Tibial nerve (tissue), 4 donors: Measurements from ENCODE around the gene CDC42EP5. TPM values are rescaled to one million over a fixed set of nuclear protein-coding genes. Genes with fewer than 3 reads are reported as not detected.

Experiments
- DNase-seq, 2 donors: peaks; one replicate each; pipeline ENCODE4 v3.0.0-alpha.2; 2019; ENCODE audit warnings: low spot score in 2 of 2
- H3K27ac ChIP-seq, 4 donors: fragments of 200-600 bp; sonication (generic) in 3 of 4; one replicate each; pipeline ENCODE4 v1.5.1; 2017 to 2019; ENCODE audit warnings: mild to moderate bottlenecking in 1 of 4
- H3K27me3 ChIP-seq, 2 donors: fragments of 200-600 bp; sonication (generic) in 1 of 2; one replicate each; pipeline versions ENCODE4 v1.5.1 to v1.6.0; 2017 to 2019
- H3K36me3 ChIP-seq, 3 donors: fragments of 200-600 bp; sonication (generic); one replicate each; pipeline ENCODE4 v1.5.1; 2018 to 2019
- H3K4me1 ChIP-seq, 4 donors: fragments of 200-600 bp; sonication (generic) in 3 of 4; one replicate each; pipeline ENCODE4 v1.5.1; 2017 to 2019
- H3K4me3 ChIP-seq, 4 donors: fragments of 200-600 bp; sonication (generic) in 3 of 4; one replicate each; pipeline ENCODE4 v1.5.1; 2017 to 2019; ENCODE audit warnings: mild to moderate bottlenecking in 1 of 4, moderate library complexity in 1 of 4
- H3K9me3 ChIP-seq, 4 donors: fragments of 200-600 bp; sonication (generic) in 3 of 4; one replicate each; pipeline ENCODE4 v1.5.1; 2017 to 2019
- CTCF ChIP-seq, 5 experiments: fragments of 200-600 bp in 3 of 5; fragments of 450-650 bp in 2 of 5; sonication (generic) in 3 of 5; IDR thresholded peaks; one replicate each; pipeline ENCODE4 v1.5.1; 2016 to 2019; ENCODE audit warnings: antibody characterized with exemption in 5 of 5, mild to moderate bottlenecking in 3 of 5, moderate library complexity in 2 of 5
- EP300 ChIP-seq, 2 donors: sonication (generic); formaldehyde crosslinking; IDR thresholded peaks; one replicate each; pipeline ENCODE4 v1.6.1; 2017; ENCODE audit warnings: antibody characterized with exemption in 2 of 2, mild to moderate bottlenecking in 1 of 2
- POLR2A ChIP-seq, 2 donors: fragments of 450-650 bp; IDR thresholded peaks; one replicate each; pipeline ENCODE4 v1.6.1; 2017; ENCODE audit warnings: antibody characterized with exemption in 2 of 2, mild to moderate bottlenecking in 2 of 2, moderate library complexity in 2 of 2
- WGBS, 2 donors: methylation state at CpG; one replicate each; pipeline ENCODE4 v1.1.5; 2018; 5-methylcytosine and 5-hydroxymethylcytosine counted together
- total RNA-seq, 4 donors: library from RNA; depleted of rRNA; stranded (reverse); fragments of >200 nt; gene quantifications; one replicate each; pipeline ENCODE4 v1.1.0, GENCODE V29; 2016

CDC42EP5 gene
- total RNA-seq, 4 donors from 2014 or later = 38.9 to 62.2 (median 50.2) TPM

GRCh38 chr19:54492568-54492967 lies 19.5 kb upstream of the CDC42EP5 start:
- no peaks in the 10 kb centered on the region for H3K36me3 ChIP-seq
- 84 to 87% methylated on average over 18 of the region's 18 CpGs for WGBS, 2 donors
- no peak overlapping the region for H3K27ac ChIP-seq
- H3K9me3 ChIP-seq = no peaks in the 10 kb centered on the region
- H3K4me3 ChIP-seq = no peak overlapping the region
- H3K4me1 ChIP-seq = no peaks in the 10 kb centered on the region
- peaks cover 0 to 16% of the 10 kb centered on the region in 2 donors for H3K27me3 ChIP-seq
- no peak for DNase-seq
- TF ChIP-seq EP300 (IDR thresholded peaks at IDR 0.05) (no peak), CTCF (IDR thresholded peaks at IDR 0.05) (no peak)

GRCh38 chr19:54489766-54490165 lies 16.7 kb upstream of the CDC42EP5 start:
- no peak for TF ChIP-seq EP300 (IDR thresholded peaks at IDR 0.05)
- TF ChIP-seq POLR2A (IDR thresholded peaks at IDR 0.05) = no peak
- no peak for TF ChIP-seq CTCF (IDR thresholded peaks at IDR 0.05)
- Histone ChIP-seq H3K27me3 (peaks cover 0 to 10% of the 10 kb centered on the region in 2 donors), H3K9me3 (no peaks in the 10 kb centered on the region), H3K27ac (no peak overlapping the region), H3K4me3 (no peak overlapping the region), H3K4me1 (no peaks in the 10 kb centered on the region), H3K36me3 (no peaks in the 10 kb centered on the region)
- DNase-seq = no peak
- WGBS, 2 donors = 60 to 65% methylated on average over 9 of the region's 9 CpGs

- DNase-seq = no peak
- no peak overlapping the region for H3K27ac ChIP-seq
- TF ChIP-seq CTCF (IDR thresholded peaks at IDR 0.05) (no peak), EP300 (IDR thresholded peaks at IDR 0.05) (no peak), POLR2A (IDR thresholded peaks at IDR 0.05) (no peak)
- H3K4me3 ChIP-seq = no peak overlapping the region
- H3K9me3 ChIP-seq = no peaks in the 10 kb centered on the region
- 66 to 68% methylated on average over 7 of the region's 7 CpGs for WGBS, 2 donors
- peaks cover 0 to 14% of the 10 kb centered on the region in 2 donors for H3K27me3 ChIP-seq
- no peaks in the 10 kb centered on the region for H3K4me1 ChIP-seq
- H3K36me3 ChIP-seq = no peaks in the 10 kb centered on the region
Measured at GRCh38 chr19:54489341-54489740, 16.2 kb upstream of the CDC42EP5 start.

- Histone ChIP-seq H3K36me3 (no peaks in the 10 kb centered on the region), H3K4me1 (peaks cover 0 to 8% (median 0%) of the 10 kb centered on the region in 4 donors), H3K27me3 (peaks cover 0 to 16% of the 10 kb centered on the region in 2 donors), H3K9me3 (no peaks in the 10 kb centered on the region), H3K27ac (no peak overlapping the region), H3K4me3 (no peak overlapping the region)
- no peak for TF ChIP-seq POLR2A (IDR thresholded peaks at IDR 0.05)
- no peak for TF ChIP-seq CTCF (IDR thresholded peaks at IDR 0.05)
- TF ChIP-seq EP300 (IDR thresholded peaks at IDR 0.05) = no peak
- no peak for DNase-seq
- 57 to 61% methylated on average over 5 of the region's 5 CpGs for WGBS, 2 donors
Measured at GRCh38 chr19:54485851-54486250, 12.8 kb upstream of the CDC42EP5 start.

GRCh38 chr19:54484451-54484850 lies 11.4 kb upstream of the CDC42EP5 start:
- TF ChIP-seq EP300 (IDR thresholded peaks at IDR 0.05) (no peak), POLR2A (IDR thresholded peaks at IDR 0.05) (no peak), CTCF (IDR thresholded peaks at IDR 0.05) (no peak)
- WGBS, 2 donors = 81 to 82% methylated on average over 10 of the region's 10 CpGs
- H3K27ac ChIP-seq = no peak overlapping the region

More at GRCh38 chr19:54484451-54484850, 11.4 kb upstream of the CDC42EP5 start:
- Histone ChIP-seq H3K4me3 (no peak overlapping the region), H3K27me3 (peaks cover 0 to 16% of the 10 kb centered on the region in 2 donors), H3K9me3 (no peaks in the 10 kb centered on the region), H3K4me1 (peaks cover 0 to 8% (median 0%) of the 10 kb centered on the region in 4 donors), H3K36me3 (no peaks in the 10 kb centered on the region)
- DNase-seq = no peak
